ENCODE measurements around the gene ZFAND3. TPM values are rescaled to one million over a fixed set of nuclear protein-coding genes. Genes with fewer than 3 reads are reported as not detected.

Gene ZFAND3
- total RNA-seq, 1 donor from 2014 or later = 32.2 TPM

- DNase-seq = no peak
These were observed 8.2 kb downstream of the ZFAND3 start for GRCh38 chr6:37827603-37828265.

GRCh38 chr6:37830225-37830624 lies 10.7 kb downstream of the ZFAND3 start:
- DNase-seq = no peak

- no peak for DNase-seq
These were observed 11.9 kb downstream of the ZFAND3 start for GRCh38 chr6:37831457-37831856.

GRCh38 chr6:37835923-37836322 lies 16.4 kb downstream of the ZFAND3 start:
- no peak for DNase-seq

- DNase-seq = no peak
These were observed 18.8 kb downstream of the ZFAND3 start for GRCh38 chr6:37838219-37838921.

GRCh38 chr6:37840143-37840939 lies 20.8 kb downstream of the ZFAND3 start:
- no peak for DNase-seq

GRCh38 chr6:37840940-37841300 lies 21.4 kb downstream of the ZFAND3 start:
- no peak for DNase-seq

- no peak for DNase-seq
These were observed 25.7 kb downstream of the ZFAND3 start for GRCh38 chr6:37845026-37845911.

- no peak for DNase-seq
These were observed 26.4 kb downstream of the ZFAND3 start for GRCh38 chr6:37845930-37846329.

- DNase-seq = no peak
These were observed 28.2 kb downstream of the ZFAND3 start for GRCh38 chr6:37847704-37848103.

GRCh38 chr6:37848371-37848770 lies 28.8 kb downstream of the ZFAND3 start:
- DNase-seq = no peak

GRCh38 chr6:37850260-37850659 lies 30.7 kb downstream of the ZFAND3 start:
- DNase-seq = no peak

GRCh38 chr6:37850728-37851285 lies 31.3 kb downstream of the ZFAND3 start:
- DNase-seq = no peak

GRCh38 chr6:37851997-37852524 lies 32.5 kb downstream of the ZFAND3 start:
- DNase-seq = no peak

- no peak for DNase-seq
These were observed 36.8 kb downstream of the ZFAND3 start for GRCh38 chr6:37856285-37856684.

- no peak for DNase-seq
These were observed 38.8 kb downstream of the ZFAND3 start for GRCh38 chr6:37858363-37858762.

GRCh38 chr6:37860226-37860839 lies 40.8 kb downstream of the ZFAND3 start:
- peak; percentile 5 for DNase-seq

GRCh38 chr6:37861452-37861851 lies 41.9 kb downstream of the ZFAND3 start:
- DNase-seq = no peak

- DNase-seq = no peak
These were observed 42.9 kb downstream of the ZFAND3 start for GRCh38 chr6:37862430-37862829.

- DNase-seq = no peak
These were observed 43.5 kb downstream of the ZFAND3 start for GRCh38 chr6:37862992-37863391.

- no peak for DNase-seq
These were observed 44.7 kb downstream of the ZFAND3 start for GRCh38 chr6:37864250-37864649.
